ENCODE measurements around the gene HIGD1B.

DNA sequence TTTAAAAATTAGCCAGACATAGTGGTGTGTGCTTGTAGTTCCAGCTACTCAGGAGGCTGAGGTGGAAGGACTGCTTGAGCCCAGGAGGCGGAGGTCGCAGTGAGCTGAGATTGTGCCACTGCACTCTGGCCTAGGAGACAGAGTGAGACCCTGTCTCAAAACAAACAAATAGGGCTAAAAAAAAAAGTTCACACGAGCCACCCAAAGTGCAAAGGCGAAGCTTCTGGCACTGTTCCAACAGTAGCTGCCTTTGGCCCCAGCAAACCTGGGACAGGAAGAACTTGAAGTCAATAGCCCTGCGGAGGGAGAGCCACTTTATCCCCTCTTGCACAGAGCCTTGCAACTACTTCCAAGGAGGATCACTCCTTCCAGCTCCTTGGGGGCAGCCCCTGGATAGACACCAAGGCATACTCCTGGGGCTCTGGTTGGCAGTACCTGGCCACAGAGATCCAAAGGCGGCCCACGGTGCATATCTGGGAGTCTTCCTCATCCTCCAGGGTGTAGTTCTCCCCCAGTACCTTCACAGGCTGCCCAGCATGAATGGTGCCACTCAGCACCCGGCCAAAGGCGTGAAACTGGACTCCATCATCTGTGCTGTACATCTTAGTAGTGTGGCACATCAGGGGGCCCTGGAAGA is 14.7 kb downstream of the HIGD1B start:
- TF ChIP-seq, protein P1, sequence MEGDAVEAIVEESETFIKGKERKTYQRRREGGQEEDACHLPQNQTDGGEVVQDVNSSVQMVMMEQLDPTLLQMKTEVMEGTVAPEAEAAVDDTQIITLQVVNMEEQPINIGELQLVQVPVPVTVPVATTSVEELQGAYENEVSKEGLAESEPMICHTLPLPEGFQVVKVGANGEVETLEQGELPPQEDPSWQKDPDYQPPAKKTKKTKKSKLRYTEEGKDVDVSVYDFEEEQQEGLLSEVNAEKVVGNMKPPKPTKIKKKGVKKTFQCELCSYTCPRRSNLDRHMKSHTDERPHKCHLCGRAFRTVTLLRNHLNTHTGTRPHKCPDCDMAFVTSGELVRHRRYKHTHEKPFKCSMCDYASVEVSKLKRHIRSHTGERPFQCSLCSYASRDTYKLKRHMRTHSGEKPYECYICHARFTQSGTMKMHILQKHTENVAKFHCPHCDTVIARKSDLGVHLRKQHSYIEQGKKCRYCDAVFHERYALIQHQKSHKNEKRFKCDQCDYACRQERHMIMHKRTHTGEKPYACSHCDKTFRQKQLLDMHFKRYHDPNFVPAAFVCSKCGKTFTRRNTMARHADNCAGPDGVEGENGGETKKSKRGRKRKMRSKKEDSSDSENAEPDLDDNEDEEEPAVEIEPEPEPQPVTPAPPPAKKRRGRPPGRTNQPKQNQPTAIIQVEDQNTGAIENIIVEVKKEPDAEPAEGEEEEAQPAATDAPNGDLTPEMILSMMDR (IDR thresholded peaks at IDR 0.05): no peak
- no peak for TF ChIP-seq POLR2A (IDR thresholded peaks at IDR 0.05)

All from suprapubic skin (tissue), 3 donors.